Sigmoid colon (tissue), 7 donors: ENCODE data around the gene GAB2. TPM values are rescaled to one million over a fixed set of nuclear protein-coding genes. Genes with fewer than 3 reads are reported as not detected.
"Not testable (repeated sequence)": the region's sequence is repeated elsewhere in the genome, so short reads cannot be mapped to it uniquely, and the experiment has no call there.

ENCODE experiments used
- DNase-seq: peaks from one replicate; pipeline ENCODE4 v3.0.0-alpha.2; 2019
- H3K27ac ChIP-seq, 4 donors: fragments of 200-600 bp; sonication (generic); one replicate each; pipeline ENCODE4 v1.5.1; 2016 to 2019; ENCODE audit warnings: mild to moderate bottlenecking in 1 of 4
- H3K27me3 ChIP-seq, 3 donors: fragments of 200-600 bp; sonication (generic); one replicate each; pipeline ENCODE4 v1.5.1; 2019; ENCODE audit warnings: mild to moderate bottlenecking in 1 of 3
- H3K36me3 ChIP-seq, 4 donors: fragments of 200-600 bp; sonication (generic); one replicate each; pipeline ENCODE4 v1.5.1; 2016 to 2019
- H3K4me1 ChIP-seq, 4 donors: fragments of 200-600 bp; sonication (generic); one replicate each; pipeline ENCODE4 v1.5.1; 2017 to 2019
- H3K4me3 ChIP-seq, 4 donors: fragments of 200-600 bp; sonication (generic); one replicate each; pipeline ENCODE4 v1.5.1; 2017 to 2019; ENCODE audit warnings: mild to moderate bottlenecking in 2 of 4, moderate library complexity in 1 of 4
- H3K9me3 ChIP-seq, 4 donors: fragments of 200-600 bp in 3 of 4; sonication (generic) in 3 of 4; one replicate each; pipeline versions ENCODE4 v1.5.1 to v1.6.1; 2013 to 2019
- CTCF ChIP-seq, 4 experiments: fragments of 450-650 bp in 3 of 4; fragments of 200-600 bp in 1 of 4; IDR thresholded peaks; one replicate each; pipeline ENCODE4 v1.5.1; 2016 to 2019; ENCODE audit warnings: antibody characterized with exemption in 4 of 4, mild to moderate bottlenecking in 3 of 4, moderate library complexity in 2 of 4
- EP300 ChIP-seq, 4 donors: sonication (generic); formaldehyde crosslinking; IDR thresholded peaks; one replicate each; pipeline ENCODE4 v1.6.1; 2017; ENCODE audit warnings: antibody characterized with exemption in 4 of 4
- POLR2A ChIP-seq, 2 donors: fragments of 450-650 bp; IDR thresholded peaks; one replicate each; pipeline ENCODE4 v1.6.1; 2016; ENCODE audit warnings: antibody characterized with exemption in 2 of 2, mild to moderate bottlenecking in 2 of 2, moderate library complexity in 2 of 2
- POLR2AphosphoS5 ChIP-seq, 4 donors: sonication (generic); formaldehyde crosslinking; IDR thresholded peaks; one replicate each; pipeline ENCODE4 v1.6.1; 2017; ENCODE audit warnings: antibody characterized with exemption in 4 of 4
- WGBS, 2 donors: extraction: QIAGEN DNeasy Blood & Tissue Kit; methylation state at CpG; one replicate each; pipeline ENCODE4 v1.1.7; 2013; 5-methylcytosine and 5-hydroxymethylcytosine counted together
- intact Hi-C: fragments of 100-400 bp; cut with DNase I; formaldehyde crosslinking; loops from one replicate; pipeline ENCODE4 v1.15.1; 2023
- polyA plus RNA-seq, 3 donors: library from polyadenylated mRNA; stranded (reverse); fragments of 200-250 nt; gene quantifications; one replicate each; pipeline ENCODE4 v1.2.3, GENCODE V29; 2013
- total RNA-seq, 4 donors: library from RNA; depleted of rRNA; stranded (reverse); fragments of >200 nt; gene quantifications; one replicate each; pipeline ENCODE4 v1.1.0, GENCODE V29; 2016
- donor health status: healthy with polysubstance abuse.
- donor health status: Bipolar disorder and iron deficiency.
- donor health status: healthy.

Gene GAB2
- total and polyA plus RNA-seq, 7 donors: 10.8 to 23.5 (median 13.6) TPM

DNA sequence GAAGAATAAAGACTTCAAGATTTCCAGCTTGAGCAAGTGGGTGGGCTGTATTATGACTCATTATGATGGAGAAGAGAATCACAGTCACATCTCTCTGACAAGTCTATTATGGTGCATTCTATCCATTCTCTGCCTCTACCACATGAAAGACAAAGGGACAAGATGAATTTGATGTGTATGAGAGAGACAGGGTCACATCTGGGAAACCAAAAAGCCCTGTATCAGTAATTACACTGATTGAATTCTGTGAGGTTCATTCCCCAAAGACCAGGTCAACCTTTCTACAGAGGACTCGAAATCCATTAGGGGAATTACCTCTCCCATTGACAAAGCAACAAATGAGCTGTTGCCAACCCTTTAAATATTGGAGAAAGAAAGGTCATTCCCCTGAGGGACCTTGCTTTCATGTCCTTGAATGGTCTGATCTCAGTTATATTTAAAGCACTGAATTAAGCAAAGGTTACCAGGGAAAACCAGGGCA lies 119.3 kb downstream of the GAB2 start:
- Histone ChIP-seq H3K4me3 (no peak overlapping the region), H3K9me3 (no peaks in the 10 kb centered on the region), H3K36me3 (no peaks in the 10 kb centered on the region), H3K4me1 (peaks cover 0 to 6% (median 0%) of the 10 kb centered on the region in 4 donors), H3K27ac (no peak overlapping the region), H3K27me3 (no peaks in the 10 kb centered on the region)
- DNase-seq: no peak
- WGBS, 2 donors: 91 to 93% methylated on average over 1 of the region's 1 CpG
- intact Hi-C loops: no loop called here
- TF ChIP-seq CTCF (IDR thresholded peaks at IDR 0.05): no peak
- TF ChIP-seq POLR2AphosphoS5 (IDR thresholded peaks at IDR 0.05): no peak
- TF ChIP-seq POLR2A (IDR thresholded peaks at IDR 0.05): no peak
- TF ChIP-seq EP300 (IDR thresholded peaks at IDR 0.05): no peak

DNA sequence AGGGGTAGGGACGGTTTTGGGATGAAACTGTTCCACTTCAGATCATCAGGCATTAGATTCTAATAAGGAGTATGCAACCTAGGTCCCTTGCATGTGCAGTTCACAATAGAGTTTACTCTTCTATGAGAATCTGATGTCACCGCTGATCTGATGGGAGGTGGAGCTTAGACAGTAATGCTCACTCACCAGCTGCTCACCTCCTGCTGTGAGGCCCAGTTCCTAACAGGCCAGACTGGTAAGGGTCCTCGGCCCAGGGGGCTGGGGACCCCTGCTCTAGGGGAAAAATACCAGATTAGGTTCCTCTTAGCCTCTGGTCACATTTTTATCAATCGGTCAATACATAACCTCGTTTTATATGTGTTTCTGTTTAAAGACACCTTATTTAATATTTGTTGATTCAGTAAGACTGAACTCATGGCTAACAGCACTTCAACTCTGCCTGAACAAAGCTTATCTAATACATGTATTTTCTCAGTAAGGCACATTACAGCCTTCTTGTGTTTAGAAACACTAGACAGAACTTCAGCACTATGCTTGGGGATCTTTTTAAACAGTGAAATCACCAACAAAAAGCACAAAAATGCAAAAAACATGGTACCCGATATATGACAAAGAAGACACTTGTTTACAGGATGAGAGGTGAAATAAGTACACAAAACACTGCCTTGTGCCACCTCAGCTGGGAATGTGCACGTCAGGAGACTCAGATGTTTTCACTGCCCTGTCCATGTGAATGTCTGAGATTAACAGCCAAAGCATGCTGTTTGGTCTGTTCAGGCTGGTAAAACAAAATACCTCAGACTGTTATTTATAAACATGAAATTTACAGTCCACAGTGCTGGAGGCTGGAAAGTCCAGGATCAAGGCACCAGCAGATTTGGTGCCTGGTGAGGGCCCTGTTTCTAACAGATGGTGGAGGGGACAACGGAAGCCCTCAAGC lies 121.4 kb downstream of the GAB2 start:
- Histone ChIP-seq H3K27ac (no peak overlapping the region), H3K36me3 (no peaks in the 10 kb centered on the region), H3K27me3 (no peaks in the 10 kb centered on the region), H3K4me1 (peaks cover 0 to 6% (median 0%) of the 10 kb centered on the region in 4 donors), H3K4me3 (no peak overlapping the region), H3K9me3 (no peaks in the 10 kb centered on the region)
- intact Hi-C loops: no loop called here
- TF ChIP-seq CTCF (IDR thresholded peaks at IDR 0.05) (no peak), POLR2A (IDR thresholded peaks at IDR 0.05) (no peak), EP300 (IDR thresholded peaks at IDR 0.05) (no peak), POLR2AphosphoS5 (IDR thresholded peaks at IDR 0.05) (no peak)
- DNase-seq: no peak
- WGBS, 2 donors: 80 to 87% methylated on average over 8 of the region's 8 CpGs

- Histone ChIP-seq H3K27me3 (no peaks in the 10 kb centered on the region), H3K27ac (no peak overlapping the region), H3K9me3 (no peaks in the 10 kb centered on the region), H3K36me3 (no peaks in the 10 kb centered on the region), H3K4me1 (peaks cover 0 to 6% (median 0%) of the 10 kb centered on the region in 4 donors), H3K4me3 (no peak overlapping the region)
- TF ChIP-seq POLR2A (IDR thresholded peaks at IDR 0.05) (no peak), CTCF (IDR thresholded peaks at IDR 0.05) (no peak), EP300 (IDR thresholded peaks at IDR 0.05) (no peak), POLR2AphosphoS5 (IDR thresholded peaks at IDR 0.05) (no peak)
- no peak for DNase-seq
- 96% methylated on average over 3 of the region's 3 CpGs for WGBS, 2 donors
- intact Hi-C loops: no loop called here
Observed at GRCh38 chr11:78295347-78295746, 122.3 kb downstream of the GAB2 start.

- intact Hi-C loops: not testable (repeated sequence)
Observed at GRCh38 chr11:78294100-78294499, 123.5 kb downstream of the GAB2 start.

DNA sequence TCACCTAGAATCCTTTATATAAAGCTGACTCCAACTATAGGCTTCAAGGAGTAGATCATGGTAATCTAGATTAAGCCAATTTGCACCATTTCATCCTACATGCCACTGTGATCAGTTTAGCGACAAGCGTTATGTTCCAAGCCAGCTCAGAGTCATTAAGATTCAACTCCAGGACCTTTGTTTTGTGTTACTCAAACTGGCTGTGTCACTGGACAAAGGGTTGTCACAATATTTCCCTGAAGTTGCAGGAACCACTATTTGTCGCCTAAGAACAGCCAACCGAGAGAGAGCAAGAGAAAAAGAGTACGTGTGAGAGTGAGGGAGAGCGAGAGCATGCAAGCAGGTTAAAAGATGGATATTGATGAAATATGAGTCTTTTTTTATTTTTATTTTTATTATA lies 124.1 kb downstream of the GAB2 start:
- peaks cover 0 to 6% (median 0%) of the 10 kb centered on the region in 4 donors for H3K4me1 ChIP-seq
- intact Hi-C loops: no loop called here
- H3K27me3 ChIP-seq: no peaks in the 10 kb centered on the region
- 96 to 98% methylated on average over 6 of the region's 6 CpGs for WGBS, 2 donors
- H3K9me3 ChIP-seq: peaks cover 0 to 2% (median under 1%) of the 10 kb centered on the region in 4 donors
- H3K4me3 ChIP-seq: no peak overlapping the region
- H3K27ac ChIP-seq: no peak overlapping the region
- H3K36me3 ChIP-seq: no peaks in the 10 kb centered on the region
- no peak for DNase-seq
- TF ChIP-seq CTCF (IDR thresholded peaks at IDR 0.05) (no peak), POLR2AphosphoS5 (IDR thresholded peaks at IDR 0.05) (no peak), POLR2A (IDR thresholded peaks at IDR 0.05) (no peak), EP300 (IDR thresholded peaks at IDR 0.05) (no peak)

More at GRCh38 chr11:78294100-78294499, 123.5 kb downstream of the GAB2 start:
- not testable (repeated sequence) for H3K4me1 ChIP-seq, DNase-seq, H3K36me3 ChIP-seq, H3K27me3 ChIP-seq, H3K9me3 ChIP-seq, H3K4me3 ChIP-seq, H3K27ac ChIP-seq
- 64 to 90% methylated on average over 4 of the region's 5 CpGs for WGBS, 2 donors
